Naive thymus-derived CD8-positive, alpha-beta T cell (primary cell): Measurements from ENCODE around the gene PRG2. TPM values are rescaled to one million over a fixed set of nuclear protein-coding genes. Genes with fewer than 3 reads are reported as not detected.
A peak's percentile ranks its signal among the peaks of the same experiment; 100 is the strongest.

ENCODE experiments used
- ATAC-seq, 2 donors: fragments of 150-1000 bp; cut with Tn5 transposase in 1 of 2; sonication (Bioruptor Pico), chemical (Tn5 transposase) in 1 of 2; 1 replicate in 1 of 2; 2 replicates in 1 of 2; pipeline ENCODE4 v1.10.0; 2021; ENCODE audit warnings: mild to moderate bottlenecking in 2 of 2, moderate library complexity in 2 of 2
- POLR2A ChIA-PET: fragments of 350-600 bp; sonication (Branson Sonifier 250); formaldehyde crosslinking; loops from one replicate; lab custom pipeline; 2021; ENCODE audit warnings: antibody characterized with exemption; lab: Charles Lee
- DNase-seq, 10 donors: peaks; one replicate each; pipeline versions ENCODE4 v3.0.0 to v3.0.0-alpha.2; 2020 to 2022
- H3K27ac Mint-ChIP-seq, 10 donors: one replicate each; pipeline ENCODE4 v1.8.0; 2020 to 2022; ENCODE audit warnings: mild to moderate bottlenecking in 10 of 10, mixed read lengths in 10 of 10, moderate library complexity in 4 of 10, inconsistent platforms in 1 of 10
- H3K27me3 Mint-ChIP-seq, 5 donors: one replicate each; pipeline ENCODE4 v1.8.0; 2021 to 2022; ENCODE audit warnings: mixed read lengths in 5 of 5
- H3K36me3 Mint-ChIP-seq, 3 donors: one replicate each; pipeline ENCODE4 v1.8.0; 2020 to 2022; ENCODE audit warnings: mixed read lengths in 3 of 3, mild to moderate bottlenecking in 2 of 3, inconsistent platforms in 1 of 3
- H3K4me1 Mint-ChIP-seq, 4 donors: one replicate each; pipeline ENCODE4 v1.8.0; 2021 to 2022; ENCODE audit warnings: mixed read lengths in 4 of 4
- H3K4me3 Mint-ChIP-seq, 10 donors: one replicate each; pipeline ENCODE4 v1.8.0; 2020 to 2022; ENCODE audit warnings: mild to moderate bottlenecking in 10 of 10, mixed read lengths in 10 of 10, moderate library complexity in 6 of 10, inconsistent platforms in 1 of 10
- H3K9me3 Mint-ChIP-seq, 9 donors: one replicate each; pipeline ENCODE4 v1.8.0; 2020 to 2022; ENCODE audit warnings: mixed read lengths in 9 of 9, mild to moderate bottlenecking in 3 of 9, inconsistent platforms in 1 of 9, moderate library complexity in 1 of 9
- polyA plus RNA-seq, 3 donors: library from polyadenylated mRNA; unstranded; fragments of 300-500 nt; fragmentation: Illumina TruSeq; gene quantifications; one replicate each; pipeline ENCODE4 v1.2.3, GENCODE V29; 2021
- total RNA-seq, 8 experiments: library from RNA in 2 of 8; stranded (reverse) in 2 of 8; gene quantifications; one replicate each; pipeline ENCODE4 v1.2.3 and lab custom pipeline; 2021 to 2026

The PRG2 gene, protein sequence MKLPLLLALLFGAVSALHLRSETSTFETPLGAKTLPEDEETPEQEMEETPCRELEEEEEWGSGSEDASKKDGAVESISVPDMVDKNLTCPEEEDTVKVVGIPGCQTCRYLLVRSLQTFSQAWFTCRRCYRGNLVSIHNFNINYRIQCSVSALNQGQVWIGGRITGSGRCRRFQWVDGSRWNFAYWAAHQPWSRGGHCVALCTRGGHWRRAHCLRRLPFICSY
- total RNA-seq (not detected), polyA plus RNA-seq (not detected), total RNA-seq (lab: John Stamatoyannopoulos, UW) (0 to 0.52 (median 0.04) reads per million in 6 experiments)

DNA sequence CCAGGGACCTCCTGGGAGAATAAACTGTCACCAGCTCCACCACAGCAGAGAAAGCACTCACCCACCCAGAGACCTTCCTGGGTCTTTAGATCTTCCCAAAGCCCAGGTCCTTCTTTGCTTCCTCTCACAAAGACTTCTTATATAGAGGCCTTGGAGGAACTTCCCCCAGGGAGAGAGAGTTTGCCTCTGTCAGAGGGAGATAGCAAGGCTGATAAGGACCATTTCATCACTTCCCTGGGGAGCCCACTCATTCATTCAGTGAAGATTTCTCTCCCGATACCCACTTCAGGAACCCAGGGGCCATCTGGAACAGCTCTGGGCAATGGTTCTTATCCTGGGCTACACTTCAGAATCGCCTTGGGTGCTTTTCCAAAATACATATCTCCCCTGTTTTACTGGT is at the start of gene PRG2:
Gene PRG2, minus strand, starts transcription at position 116 of the 400 bp plus-strand sequence. CDS start 706 bp downstream, outside the sequence.
- no peak for DNase-seq
- Mint-ChIP-seq H3K27ac (no peak within 1 kb of the TSS), H3K9me3 (no peaks in the 10 kb centered on the region), H3K4me3 (no peak within 1 kb of the TSS), H3K4me1 (peaks cover 0 to 2% (median 0%) of the 10 kb centered on the region in 4 donors), H3K36me3 (no peaks in the 10 kb centered on the region), H3K27me3 (peaks cover 0 to 8% (median 0%) of the 10 kb centered on the region in 5 donors)
- no peak for ATAC-seq
- POLR2A ChIA-PET = no interaction called here

DNA sequence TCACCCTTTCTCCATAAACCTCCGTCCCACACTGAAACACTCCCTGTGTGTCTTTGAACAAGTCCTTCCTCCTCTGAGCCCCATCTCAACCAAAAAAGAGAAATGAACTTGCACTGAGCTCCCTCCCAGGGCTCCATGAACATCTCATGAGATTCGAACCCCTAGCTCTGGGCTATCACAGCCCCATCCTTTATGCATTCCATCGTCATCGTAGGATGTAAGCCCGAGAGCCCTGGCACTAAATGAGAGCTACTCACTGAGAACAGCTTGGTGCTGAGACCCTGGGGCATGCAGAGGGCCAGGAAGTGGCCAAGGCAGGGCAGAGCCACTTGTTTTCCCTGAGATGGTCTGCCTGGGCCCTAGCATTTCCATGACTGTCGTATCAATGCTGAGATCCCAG is 49.3 kb upstream of the PRG2 start:
- no peak for DNase-seq
- Mint-ChIP-seq H3K4me1 (peaks cover 0 to 2% (median 0%) of the 10 kb centered on the region in 4 donors), H3K27me3 (peaks cover 0 to 4% (median 4%) of the 10 kb centered on the region in 5 donors), H3K27ac (peak overlapping the region in 1 of 10 donors; percentile 71), H3K36me3 (no peaks in the 10 kb centered on the region), H3K4me3 (no peak overlapping the region), H3K9me3 (no peaks in the 10 kb centered on the region)
- POLR2A ChIA-PET = interaction anchor here (1.5 kb wide), 1 partner anchor 18 kb away, joined by 5 read pairs; no protein-coding TSS in a partner anchor
- ATAC-seq = no peak

DNA sequence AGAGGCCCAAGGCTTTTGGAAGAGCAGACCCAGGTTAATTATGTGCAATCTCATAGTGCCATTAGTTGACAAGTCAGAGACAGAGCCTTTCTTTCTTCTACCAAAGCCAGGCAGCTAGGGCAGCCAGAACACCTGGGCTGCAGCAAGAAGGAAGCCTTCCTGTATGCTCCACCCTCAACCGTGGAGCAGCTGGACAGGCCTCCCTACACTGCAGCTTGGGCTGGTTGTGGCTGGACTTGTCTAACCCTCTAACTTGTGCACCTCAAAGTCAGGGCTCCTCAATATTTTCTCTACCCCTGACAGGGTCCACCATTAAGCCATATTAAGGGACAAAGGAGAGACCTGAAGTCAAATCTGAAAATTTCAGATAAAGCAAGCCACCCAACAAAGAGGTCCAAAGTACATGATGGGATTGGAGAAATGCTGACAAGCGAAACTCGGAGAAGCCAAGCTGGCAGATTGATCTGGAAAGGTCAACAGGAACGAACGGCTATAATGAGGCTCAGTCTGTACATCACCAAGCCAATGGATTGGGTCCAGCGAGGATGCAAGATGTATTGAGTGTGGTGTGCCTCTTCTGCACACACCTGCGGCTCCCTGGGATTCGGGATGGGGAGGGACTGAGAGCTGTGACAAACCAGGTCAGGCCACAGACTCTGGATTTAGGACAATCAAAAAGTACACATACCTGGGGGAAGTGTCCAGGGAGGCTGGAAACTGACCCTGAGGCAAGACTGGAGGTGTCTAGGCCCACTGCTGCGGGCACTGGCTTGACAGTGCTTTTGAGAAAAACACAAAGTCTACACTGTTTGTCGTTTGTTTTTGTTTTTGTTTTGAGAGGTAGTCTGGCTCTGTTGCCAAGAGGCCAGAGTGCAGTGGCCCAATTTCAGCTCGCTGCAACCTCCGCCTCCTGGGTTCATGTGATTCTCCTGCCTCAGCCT is 48.2 kb upstream of the PRG2 start:
- no peak overlapping the region for H3K4me3 Mint-ChIP-seq
- H3K4me1 Mint-ChIP-seq = peaks cover 0 to 2% (median 0%) of the 10 kb centered on the region in 4 donors
- POLR2A ChIA-PET = no interaction called here
- no peaks in the 10 kb centered on the region for H3K36me3 Mint-ChIP-seq
- DNase-seq = no peak
- no peaks in the 10 kb centered on the region for H3K27me3 Mint-ChIP-seq
- no peak for ATAC-seq
- no peaks in the 10 kb centered on the region for H3K9me3 Mint-ChIP-seq
- H3K27ac Mint-ChIP-seq = peak overlapping the region in 1 of 10 donors; percentile 48

DNA sequence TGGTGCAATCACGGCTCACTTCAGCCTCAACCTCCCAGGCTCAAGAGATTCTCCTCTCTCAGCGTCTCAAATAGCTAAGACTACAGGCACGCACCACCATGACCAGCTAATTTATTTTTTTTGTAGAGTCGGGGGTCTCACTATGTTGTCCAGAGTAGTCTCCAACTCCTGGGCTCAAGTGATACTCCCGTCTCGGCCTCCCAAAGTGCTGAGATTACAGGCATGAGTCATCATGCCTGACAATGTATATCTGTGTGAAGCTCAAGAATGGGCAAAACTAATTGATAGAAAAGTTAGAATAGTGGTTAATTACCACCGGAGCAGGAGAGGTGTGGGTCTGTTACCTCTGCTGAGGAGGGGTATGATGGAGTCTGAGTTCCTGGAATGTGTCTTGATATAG is 45.6 kb upstream of the PRG2 start:
- Mint-ChIP-seq H3K4me3 (no peak overlapping the region), H3K27ac (no peak overlapping the region), H3K4me1 (peaks cover 0 to 5% (median under 1%) of the 10 kb centered on the region in 4 donors), H3K27me3 (no peaks in the 10 kb centered on the region), H3K9me3 (no peaks in the 10 kb centered on the region), H3K36me3 (no peaks in the 10 kb centered on the region)
- no peak for ATAC-seq
- POLR2A ChIA-PET = no interaction called here
- DNase-seq = no peak

DNA sequence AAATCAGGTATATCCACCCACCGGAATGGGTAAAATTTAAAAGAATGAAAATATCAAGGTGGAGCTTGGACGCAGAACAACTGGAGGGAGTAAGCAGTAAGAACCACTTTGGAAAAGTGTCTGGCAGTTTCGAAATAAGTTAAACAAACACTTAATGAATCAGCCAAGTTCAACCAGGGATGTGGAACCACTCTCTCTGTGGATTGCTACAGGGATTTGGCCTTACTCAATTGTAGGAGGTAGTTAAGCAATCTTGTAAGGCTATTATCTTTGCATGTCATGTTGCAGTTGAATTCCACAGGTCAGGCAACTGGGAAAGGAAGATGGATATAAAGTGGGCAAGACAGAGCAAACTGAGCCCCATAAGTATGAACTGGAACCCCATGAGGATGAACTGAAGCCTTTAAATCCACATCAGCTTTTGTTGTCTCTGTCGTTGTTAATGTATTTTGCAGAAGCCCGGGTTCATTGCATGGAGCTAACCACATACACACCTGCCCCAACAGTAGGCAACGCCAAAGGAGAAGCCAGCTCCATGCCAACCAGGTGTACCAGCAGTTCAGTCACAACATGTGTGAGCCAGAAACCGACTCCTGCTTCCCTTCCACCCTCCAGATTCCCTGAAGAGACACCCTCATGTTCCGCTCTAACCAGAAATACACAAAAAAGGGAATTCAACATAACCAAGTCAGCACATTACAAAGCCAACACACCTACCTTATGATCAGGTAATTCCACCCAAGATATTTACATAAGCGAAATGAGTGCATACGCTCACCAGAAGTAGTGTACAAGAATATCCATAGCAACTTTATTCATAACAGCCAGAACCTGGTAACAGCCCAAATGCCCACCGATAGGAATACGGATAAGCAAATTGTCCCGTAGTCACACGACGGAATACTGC is 44.4 kb upstream of the PRG2 start:
- H3K27ac Mint-ChIP-seq = no peak overlapping the region
- no peak overlapping the region for H3K4me3 Mint-ChIP-seq
- ATAC-seq (no peak), DNase-seq (no peak)
- no peaks in the 10 kb centered on the region for H3K36me3 Mint-ChIP-seq
- H3K4me1 Mint-ChIP-seq = peaks cover 0 to 5% (median under 1%) of the 10 kb centered on the region in 4 donors
- no peaks in the 10 kb centered on the region for H3K27me3 Mint-ChIP-seq
- POLR2A ChIA-PET = no interaction called here
- no peaks in the 10 kb centered on the region for H3K9me3 Mint-ChIP-seq

DNA sequence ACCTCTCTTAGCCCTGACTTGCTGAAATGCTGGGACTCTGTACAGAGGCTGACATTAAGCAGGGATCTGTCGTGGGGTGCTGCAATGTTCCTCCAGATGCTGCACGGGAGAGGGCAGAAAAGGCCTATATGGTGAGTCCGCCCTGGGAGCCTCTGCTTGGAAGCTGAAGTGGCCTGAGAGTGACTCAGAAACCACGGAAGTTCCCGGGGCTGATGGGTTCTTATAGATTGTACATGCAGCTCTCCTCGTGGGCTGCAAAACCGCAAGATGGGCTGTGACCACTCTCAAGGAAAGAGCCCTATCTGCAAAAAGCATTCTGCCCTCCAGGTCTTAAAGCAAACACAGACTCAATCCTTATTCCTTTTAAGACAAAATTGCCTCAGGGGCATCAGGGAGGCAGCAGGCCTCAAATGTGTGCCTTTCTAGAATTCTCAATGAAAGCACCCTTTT is 42.3 kb upstream of the PRG2 start:
- no peaks in the 10 kb centered on the region for H3K9me3 Mint-ChIP-seq
- peaks cover 1 to 5% (median 2%) of the 10 kb centered on the region in 4 donors for H3K4me1 Mint-ChIP-seq
- POLR2A ChIA-PET = no interaction called here

DNA sequence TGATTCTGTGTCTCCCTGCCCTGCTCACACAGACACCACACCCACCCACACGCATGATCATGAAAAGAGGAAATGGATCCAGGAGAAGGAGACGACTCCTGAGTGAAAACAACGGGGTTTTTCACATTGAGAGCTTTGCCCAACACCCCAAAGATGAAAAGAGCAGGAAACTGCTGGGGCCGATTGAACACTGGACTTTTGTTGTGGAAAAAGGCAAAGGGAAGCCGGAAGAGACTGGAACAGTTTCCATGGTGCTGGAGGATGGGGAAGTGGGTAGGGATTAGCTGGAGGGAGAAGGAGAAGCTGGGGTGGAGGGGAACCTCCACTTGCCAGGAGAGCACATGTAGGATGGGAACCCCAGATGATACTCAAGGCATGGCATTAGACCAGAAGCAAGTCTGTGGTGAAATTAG is 41.7 kb upstream of the PRG2 start:
- no peak for DNase-seq
- POLR2A ChIA-PET = no interaction called here
- peak overlapping the region in 2 of 10 donors; percentile 2 to 28 for H3K27ac Mint-ChIP-seq
- no peaks in the 10 kb centered on the region for H3K9me3 Mint-ChIP-seq
- no peak for ATAC-seq
- H3K4me3 Mint-ChIP-seq = no peak overlapping the region
- H3K36me3 Mint-ChIP-seq = no peaks in the 10 kb centered on the region
- H3K27me3 Mint-ChIP-seq = no peaks in the 10 kb centered on the region
- peaks cover 5 to 9% (median 7%) of the 10 kb centered on the region in 4 donors for H3K4me1 Mint-ChIP-seq

More for the DNA sequence above, 42.3 kb upstream of the PRG2 start:
- Mint-ChIP-seq H3K27me3 (no peaks in the 10 kb centered on the region), H3K36me3 (no peaks in the 10 kb centered on the region), H3K4me3 (no peak overlapping the region), H3K27ac (peak overlapping the region in 3 of 10 donors; percentile 4 to 63 (median 22))
- ATAC-seq (no peak), DNase-seq (peak in 1 of 10 donors; percentile 5)

DNA sequence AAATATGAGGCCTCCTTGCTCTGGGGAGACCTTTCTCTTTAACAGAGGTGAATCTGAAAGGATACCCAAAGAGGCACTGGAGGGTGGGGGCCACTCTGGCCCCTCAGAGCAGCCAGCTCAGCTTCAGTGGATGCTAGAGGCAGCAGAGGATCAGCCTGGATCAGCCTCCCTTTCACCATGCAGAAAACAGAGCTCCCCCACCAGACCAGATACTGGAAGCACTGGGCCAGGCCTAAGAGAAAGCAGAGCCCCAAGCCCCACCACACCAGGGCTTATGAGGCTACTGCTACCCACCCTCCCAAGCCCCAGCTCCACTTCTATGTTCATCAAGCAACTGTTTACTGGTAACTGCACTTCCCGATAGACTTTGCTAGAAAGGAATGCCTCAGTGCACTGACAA is 40.5 kb upstream of the PRG2 start:
- DNase-seq (no peak), ATAC-seq (no peak)
- Mint-ChIP-seq H3K36me3 (no peaks in the 10 kb centered on the region), H3K27ac (peak overlapping the region in 3 of 10 donors; percentile 56 to 71 (median 56)), H3K4me3 (no peak overlapping the region), H3K27me3 (no peaks in the 10 kb centered on the region), H3K9me3 (no peaks in the 10 kb centered on the region), H3K4me1 (peaks cover 11 to 19% (median 18%) of the 10 kb centered on the region in 4 donors)
- POLR2A ChIA-PET = no interaction called here

DNA sequence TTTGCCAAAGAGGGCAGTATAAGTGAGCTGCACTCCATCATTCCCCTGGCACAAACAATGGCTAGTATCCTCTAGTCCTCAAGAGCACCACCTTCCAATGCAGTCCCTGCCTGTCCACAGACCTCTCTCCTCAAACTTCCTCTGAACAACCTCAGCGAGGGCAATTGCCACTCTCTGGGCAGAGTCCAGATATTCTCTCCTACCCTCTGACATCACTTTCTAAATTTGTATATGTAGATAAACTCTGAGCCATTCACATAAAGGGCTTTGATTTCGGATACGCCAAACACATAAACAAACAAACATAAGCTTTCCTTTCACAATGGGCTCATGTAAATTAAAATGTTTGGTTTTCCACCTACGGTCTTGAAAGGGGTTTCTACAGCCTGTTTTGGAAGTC is 39.5 kb upstream of the PRG2 start:
- Mint-ChIP-seq H3K9me3 (no peaks in the 10 kb centered on the region), H3K4me3 (peak overlapping the region in 1 of 10 donors; percentile 34), H3K27ac (peak overlapping the region in 2 of 10 donors; percentile 41 to 56)

DNA sequence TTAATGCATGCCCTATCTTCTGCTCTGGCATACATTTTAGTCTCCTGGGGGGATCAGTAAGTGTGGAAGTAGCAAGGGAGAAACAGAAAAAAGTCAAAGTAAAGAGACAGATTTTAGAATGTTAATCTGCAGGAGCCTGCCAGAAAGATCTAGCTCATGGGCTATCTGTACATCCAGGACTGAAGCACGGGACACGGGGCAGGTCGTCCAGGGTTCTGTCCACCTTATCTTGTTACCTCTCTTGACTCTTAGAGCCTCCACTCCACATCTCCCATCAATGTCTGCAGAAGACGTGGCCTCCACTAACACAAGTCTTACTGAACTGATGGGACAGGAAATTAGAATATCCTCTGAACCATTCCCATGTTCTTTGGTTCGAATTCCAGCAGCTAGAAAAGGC is 38.2 kb upstream of the PRG2 start:
- Mint-ChIP-seq H3K4me3 (no peak overlapping the region), H3K27ac (no peak overlapping the region), H3K9me3 (no peaks in the 10 kb centered on the region), H3K36me3 (peaks cover 0 to 1% (median 0%) of the 10 kb centered on the region in 3 donors), H3K27me3 (no peaks in the 10 kb centered on the region), H3K4me1 (peaks cover 17 to 42% (median 41%) of the 10 kb centered on the region in 4 donors)
- ATAC-seq (no peak), DNase-seq (no peak)
- POLR2A ChIA-PET = no interaction called here

More for the DNA sequence above, 39.5 kb upstream of the PRG2 start:
- no peaks in the 10 kb centered on the region for H3K36me3 Mint-ChIP-seq
- H3K4me1 Mint-ChIP-seq = peaks cover 10 to 29% (median 28%) of the 10 kb centered on the region in 4 donors
- ATAC-seq = no peak
- POLR2A ChIA-PET = no interaction called here
- H3K27me3 Mint-ChIP-seq = no peaks in the 10 kb centered on the region
- DNase-seq = no peak

DNA sequence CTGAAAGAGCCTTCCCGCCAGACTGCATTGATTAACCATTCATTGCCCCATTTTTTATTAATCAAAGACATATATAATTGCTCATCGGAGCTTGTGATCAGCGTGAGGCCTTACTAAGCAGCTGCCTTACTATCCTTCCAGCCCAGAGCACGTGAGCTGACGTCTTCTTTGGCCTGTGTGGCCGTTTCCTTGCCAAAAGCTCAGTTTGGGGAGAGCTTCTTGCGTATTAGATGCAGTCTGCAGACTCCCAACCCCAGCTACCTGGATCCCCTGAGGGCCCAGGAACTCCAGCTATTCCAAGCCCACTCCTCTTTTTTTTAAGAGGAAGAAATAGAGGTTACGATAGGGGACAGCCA is 37.3 kb upstream of the PRG2 start:
- DNase-seq (no peak), ATAC-seq (no peak)
- H3K36me3 Mint-ChIP-seq = peaks cover 0 to 8% (median 0%) of the 10 kb centered on the region in 3 donors
- H3K4me1 Mint-ChIP-seq = peaks cover 19 to 51% (median 46%) of the 10 kb centered on the region in 4 donors
- H3K27me3 Mint-ChIP-seq = no peaks in the 10 kb centered on the region
- H3K4me3 Mint-ChIP-seq = peak overlapping the region; percentile 80 to 92 (median 88)
- H3K9me3 Mint-ChIP-seq = no peaks in the 10 kb centered on the region
- peak overlapping the region in 9 of 10 donors; percentile 86 to 96 (median 93) for H3K27ac Mint-ChIP-seq
- POLR2A ChIA-PET = no interaction called here
